Epithelial cell of esophagus (primary cell): Measurements from ENCODE around the gene EBP.

Source experiments
- DNase-seq: peaks from one replicate; pipeline ENCODE4 v3.0.0; 2010; ENCODE audit warnings: low read depth
- H3K4me3 ChIP-seq: 2 replicates; pipeline ENCODE4 v1.5.1; 2011; ENCODE audit warnings: mild to moderate bottlenecking, low read length, control low read depth
- TF ChIP-seq, protein P1 (sequence below): IDR thresholded peaks from 2 replicates; pipeline ENCODE4 v1.5.1; 2011; ENCODE audit warnings: low read depth, mild to moderate bottlenecking, low read length, control low read depth, inconsistent platforms; ENCODE audit not compliant: insufficient read depth; ENCODE audit errors: missing control alignments

EBP gene

GRCh38 chrX:48491809-48492208 is 29.8 kb upstream of the EBP start:
- TF ChIP-seq, protein P1, sequence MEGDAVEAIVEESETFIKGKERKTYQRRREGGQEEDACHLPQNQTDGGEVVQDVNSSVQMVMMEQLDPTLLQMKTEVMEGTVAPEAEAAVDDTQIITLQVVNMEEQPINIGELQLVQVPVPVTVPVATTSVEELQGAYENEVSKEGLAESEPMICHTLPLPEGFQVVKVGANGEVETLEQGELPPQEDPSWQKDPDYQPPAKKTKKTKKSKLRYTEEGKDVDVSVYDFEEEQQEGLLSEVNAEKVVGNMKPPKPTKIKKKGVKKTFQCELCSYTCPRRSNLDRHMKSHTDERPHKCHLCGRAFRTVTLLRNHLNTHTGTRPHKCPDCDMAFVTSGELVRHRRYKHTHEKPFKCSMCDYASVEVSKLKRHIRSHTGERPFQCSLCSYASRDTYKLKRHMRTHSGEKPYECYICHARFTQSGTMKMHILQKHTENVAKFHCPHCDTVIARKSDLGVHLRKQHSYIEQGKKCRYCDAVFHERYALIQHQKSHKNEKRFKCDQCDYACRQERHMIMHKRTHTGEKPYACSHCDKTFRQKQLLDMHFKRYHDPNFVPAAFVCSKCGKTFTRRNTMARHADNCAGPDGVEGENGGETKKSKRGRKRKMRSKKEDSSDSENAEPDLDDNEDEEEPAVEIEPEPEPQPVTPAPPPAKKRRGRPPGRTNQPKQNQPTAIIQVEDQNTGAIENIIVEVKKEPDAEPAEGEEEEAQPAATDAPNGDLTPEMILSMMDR: no peak
- no peak for DNase-seq
- no peak overlapping the region for H3K4me3 ChIP-seq

GRCh38 chrX:48492293-48492910 is 29.2 kb upstream of the EBP start:
- H3K4me3 ChIP-seq: no peak overlapping the region
- peak; percentile 53 for DNase-seq
- TF ChIP-seq, protein P1: no peak

DNA sequence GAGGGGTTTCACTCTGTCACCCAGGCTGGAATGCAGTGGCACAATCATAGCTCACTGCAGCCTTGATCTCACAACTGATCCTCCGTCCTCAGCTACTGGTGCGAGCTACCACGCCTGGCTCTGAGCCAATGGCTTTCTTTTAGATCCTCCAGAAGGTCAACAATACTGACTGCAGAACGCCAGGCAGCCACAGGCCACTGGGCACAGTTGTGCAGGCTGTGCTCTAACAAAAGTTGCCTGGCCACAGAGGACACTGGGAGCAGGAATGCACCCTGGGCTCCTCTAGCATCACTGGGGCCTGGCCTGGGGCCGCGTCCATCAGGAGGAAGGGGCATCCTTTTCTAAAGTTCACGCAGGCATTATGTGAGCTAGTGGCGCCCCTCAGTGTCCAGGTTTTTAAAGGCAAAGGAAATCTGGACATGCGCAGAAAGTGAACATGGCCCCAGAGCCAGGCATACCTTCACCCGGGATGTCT is 27.7 kb upstream of the EBP start:
- DNase-seq: peak; percentile 55
- TF ChIP-seq, protein P1: peak; percentile 39
- no peak overlapping the region for H3K4me3 ChIP-seq

GRCh38 chrX:48496660-48497059 is 24.9 kb upstream of the EBP start:
- no peak overlapping the region for H3K4me3 ChIP-seq
- DNase-seq: no peak
- TF ChIP-seq, protein P1: no peak

DNA sequence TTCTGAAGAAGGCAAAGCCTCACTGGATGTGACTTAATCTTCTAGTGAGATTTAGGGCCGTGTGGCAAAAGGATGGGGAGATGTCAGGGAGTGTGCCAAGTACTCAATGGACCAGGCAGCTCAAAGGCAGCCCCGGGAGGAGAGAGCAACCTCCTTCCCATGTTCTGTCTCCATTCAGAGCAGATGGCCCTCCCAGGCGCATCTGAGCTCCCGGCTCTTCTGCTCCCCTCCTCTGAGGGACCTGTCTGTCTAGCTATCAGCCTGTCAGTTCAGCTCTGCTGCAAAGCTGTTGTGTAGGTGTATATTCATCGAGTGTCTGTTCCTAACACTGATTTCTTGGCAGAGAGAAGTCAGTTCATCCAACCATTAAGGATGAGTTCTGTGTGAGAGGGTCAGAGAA is 23.7 kb upstream of the EBP start:
- no peak for DNase-seq
- H3K4me3 ChIP-seq: no peak overlapping the region
- TF ChIP-seq, protein P1: no peak

- TF ChIP-seq, protein P1: no peak
- peak; percentile 72 for DNase-seq
- no peak overlapping the region for H3K4me3 ChIP-seq
These were observed 23.2 kb upstream of the EBP start for GRCh38 chrX:48498374-48498809.

DNA sequence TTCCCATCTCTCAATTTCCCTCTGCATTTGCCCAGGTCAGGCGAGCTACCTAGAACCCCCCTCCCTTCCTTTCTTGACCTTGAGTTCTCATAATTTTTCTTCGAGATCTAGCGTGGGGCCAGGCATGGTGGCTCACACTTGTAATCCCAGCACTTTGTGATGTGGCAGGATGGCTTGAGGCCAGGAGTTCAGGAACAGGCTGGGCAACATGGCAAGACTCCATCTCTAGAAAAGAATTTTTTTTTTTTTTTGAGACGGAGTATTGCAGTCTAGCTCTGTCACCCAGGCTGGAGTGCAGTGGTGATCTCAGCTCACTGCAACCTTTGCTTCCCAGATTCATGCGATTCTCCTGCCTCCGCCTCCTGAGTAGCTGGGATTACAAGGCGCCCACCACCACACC is 17.3 kb upstream of the EBP start:
- no peak overlapping the region for H3K4me3 ChIP-seq
- TF ChIP-seq, protein P1: no peak
- DNase-seq: no peak
